Measurements from ENCODE around the gene SLC43A3. TPM values are rescaled to one million over a fixed set of nuclear protein-coding genes. Genes with fewer than 3 reads are reported as not detected.

SLC43A3 gene
- total RNA-seq, 1 experiment from 2014 or later = 21.4 TPM

DNA sequence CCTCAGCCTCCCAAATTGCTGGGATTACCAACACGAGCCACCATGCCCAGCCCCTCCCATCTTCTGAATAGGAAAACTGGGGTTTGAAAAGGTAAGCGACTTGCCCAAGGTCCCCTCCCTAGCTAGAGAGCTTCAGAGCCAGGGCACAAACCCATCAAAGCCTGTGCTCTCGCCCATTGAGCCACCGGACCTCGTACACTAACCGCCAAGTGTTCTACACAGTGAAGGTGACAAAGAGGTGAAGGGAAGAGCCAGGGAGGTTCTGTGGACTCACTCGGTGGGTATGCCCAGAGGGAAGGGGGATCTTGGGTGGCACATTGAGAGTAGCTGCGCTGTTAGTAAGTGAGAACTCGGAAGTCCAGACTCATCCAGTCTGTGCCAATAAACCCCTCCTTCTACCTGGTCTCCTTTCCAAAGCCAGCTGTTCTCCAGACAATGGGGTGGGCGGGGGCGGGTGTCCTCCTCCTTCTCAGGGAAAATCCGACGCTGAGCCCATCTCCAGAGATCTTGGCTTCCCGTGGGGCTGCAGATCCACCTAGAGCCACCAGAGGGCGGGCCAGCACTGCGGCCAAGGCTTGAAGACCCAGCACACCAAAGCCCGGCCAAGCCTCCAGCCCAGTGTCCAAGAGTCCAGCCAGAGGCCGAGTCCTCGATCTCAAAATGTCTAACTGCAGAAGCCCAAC lies 30.2 kb upstream of the SLC43A3 start:
- Histone ChIP-seq H3K79me2 (ENCODE audit: insufficient read depth, low read length) (no peaks in the 10 kb centered on the region), H3T11ph (ENCODE audit: low read length) (no peak overlapping the region), H4K20me1 (ENCODE audit: control insufficient read depth, insufficient read depth, insufficient read length) (no peaks in the 10 kb centered on the region), H2BK20ac (ENCODE audit: low read depth, low read length, poor library complexity, severe bottlenecking) (no peak overlapping the region), H3K18ac (ENCODE audit: insufficient read length, low read depth, low read length) (no peak overlapping the region), H2BK15ac (ENCODE audit: low read depth, low read length) (no peak overlapping the region), H2AK5ac (ENCODE audit: insufficient read length, low read length) (no peak overlapping the region), H3K27ac (ENCODE audit: insufficient read length, low read depth, low read length) (no peak overlapping the region), H3K27me3 (ENCODE audit: insufficient read depth, low read length) (peaks cover 10% of the 10 kb centered on the region; the same call in 1 of the 2 replicates), H3K9me3 (ENCODE audit: control insufficient read depth, low read depth, low read length) (no peaks in the 10 kb centered on the region), H2BK120ac (ENCODE audit: low read depth, low read length, poor library complexity, severe bottlenecking) (no peak overlapping the region), H2AFZ (ENCODE audit: low read length) (no peak overlapping the region), H3K4me2 (ENCODE audit: insufficient read depth, insufficient read length, low read length) (peak overlapping the region; percentile 81), H3K4ac (ENCODE audit: low read depth, low read length) (no peak overlapping the region), H3K23ac (ENCODE audit: insufficient read length, low read depth, low read length) (no peak overlapping the region), H3K4me1 (ENCODE audit: insufficient read depth, low read length) (peaks cover 6% of the 10 kb centered on the region; the same call in 1 of the 2 replicates), H2BK12ac (ENCODE audit: insufficient read length, low read depth, low read length) (no peak overlapping the region), H2BK5ac (ENCODE audit: insufficient read length, low read length) (no peak overlapping the region), H3K23me2 (ENCODE audit: insufficient read length, low read depth, low read length, poor library complexity, severe bottlenecking) (peaks cover 30% of the 10 kb centered on the region), H4K8ac (replicated peaks; ENCODE audit: insufficient read length, low read depth, low read length) (no peak overlapping the region), H3K56ac (ENCODE audit: insufficient read length, low read depth, low read length) (no peak overlapping the region), H4K5ac (ENCODE audit: insufficient read length, low read depth, low read length) (no peak overlapping the region), H3K14ac (ENCODE audit: insufficient read depth, low read length) (no peak overlapping the region), H3K9ac (ENCODE audit: extremely low read depth, insufficient read length, low read length) (no peak overlapping the region), H4K91ac (ENCODE audit: insufficient read length, low read depth, low read length) (no peak overlapping the region), H3K79me1 (ENCODE audit: insufficient read depth, low read depth, low read length, poor library complexity, severe bottlenecking) (no peaks in the 10 kb centered on the region)
- Mint-ChIP-seq H3K27ac (peak overlapping the region in 1 of 3 experiments; percentile 70; a peak in 1 of 7 replicates), H3K4me3 (peak overlapping the region; percentile 52 to 87), H3K27me3 (ENCODE audit: low read depth) (peaks cover 88% of the 10 kb centered on the region), H3K4me1 (peaks cover 24 to 33% of the 10 kb centered on the region in 2 experiments), H3K36me3 (ENCODE audit: insufficient read depth in 1 of 3, low read depth in 3 of 3) (no peaks in the 10 kb centered on the region), H3K9me3 (no peaks in the 10 kb centered on the region)
- no CpG with 5 or more reads among the region's 19 CpGs for WGBS (ENCODE audit: extremely low coverage, insufficient read length, low lambda C conversion rate)
- peak; percentile 90 for DNase-seq
- TF ChIP-seq, protein P1, sequence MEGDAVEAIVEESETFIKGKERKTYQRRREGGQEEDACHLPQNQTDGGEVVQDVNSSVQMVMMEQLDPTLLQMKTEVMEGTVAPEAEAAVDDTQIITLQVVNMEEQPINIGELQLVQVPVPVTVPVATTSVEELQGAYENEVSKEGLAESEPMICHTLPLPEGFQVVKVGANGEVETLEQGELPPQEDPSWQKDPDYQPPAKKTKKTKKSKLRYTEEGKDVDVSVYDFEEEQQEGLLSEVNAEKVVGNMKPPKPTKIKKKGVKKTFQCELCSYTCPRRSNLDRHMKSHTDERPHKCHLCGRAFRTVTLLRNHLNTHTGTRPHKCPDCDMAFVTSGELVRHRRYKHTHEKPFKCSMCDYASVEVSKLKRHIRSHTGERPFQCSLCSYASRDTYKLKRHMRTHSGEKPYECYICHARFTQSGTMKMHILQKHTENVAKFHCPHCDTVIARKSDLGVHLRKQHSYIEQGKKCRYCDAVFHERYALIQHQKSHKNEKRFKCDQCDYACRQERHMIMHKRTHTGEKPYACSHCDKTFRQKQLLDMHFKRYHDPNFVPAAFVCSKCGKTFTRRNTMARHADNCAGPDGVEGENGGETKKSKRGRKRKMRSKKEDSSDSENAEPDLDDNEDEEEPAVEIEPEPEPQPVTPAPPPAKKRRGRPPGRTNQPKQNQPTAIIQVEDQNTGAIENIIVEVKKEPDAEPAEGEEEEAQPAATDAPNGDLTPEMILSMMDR (conservative IDR thresholded peaks at IDR 0.05) = peak; percentile 98

Measured in H9 (cell line).